H1 (cell line): ENCODE data around the gene KSR2. TPM values are rescaled to one million over a fixed set of nuclear protein-coding genes. Genes with fewer than 3 reads are reported as not detected.

Source experiments
- CTCF ChIA-PET: fragments of 300-600 bp; sonication (Branson Sonifier 250); formaldehyde crosslinking; loops from one replicate; lab custom pipeline; 2021; ENCODE audit not compliant: partially characterized antibody; lab: Charles Lee
- POLR2A ChIA-PET: fragments of 300-600 bp; sonication (Branson Sonifier 250); formaldehyde crosslinking; loops from one replicate; lab custom pipeline; 2021; ENCODE audit warnings: inconsistent platforms; ENCODE audit not compliant: partially characterized antibody; lab: Charles Lee
- DNase-seq, 2 experiments: peaks; one replicate each; pipeline versions ENCODE4 v3.0.0 to v3.0.0-alpha.2; 2010 to 2022; ENCODE audit warnings: low spot score in 2 of 2, low read depth in 1 of 2, mixed read lengths in 1 of 2
- FAIRE-seq: peaks from 2 replicates; lab custom pipeline; 2011; peaks lifted over from hg19 to GRCh38; lab: Jason Lieb, UNC
- H2AFZ ChIP-seq: 2 replicates; pipeline ENCODE4 v1.8.1; 2012; ENCODE audit warnings: low read length, inconsistent platforms
- H2AK5ac ChIP-seq: 2 replicates; pipeline ENCODE4 v1.6.1; 2013; ENCODE audit warnings: low read depth, low read length
- H2BK120ac ChIP-seq: replicated peaks from 2 replicates; pipeline ENCODE3; 2013; ENCODE audit warnings: low read depth, low read length, inconsistent platforms
- H2BK12ac ChIP-seq: 2 replicates; pipeline ENCODE4 v1.6.1; 2013; ENCODE audit warnings: low read depth, low read length
- H2BK15ac ChIP-seq: 2 replicates; pipeline ENCODE4 v1.6.1; 2013; ENCODE audit warnings: low read length
- H2BK20ac ChIP-seq: 2 replicates; pipeline ENCODE4 v1.6.1; 2013; ENCODE audit warnings: low read length
- H2BK5ac ChIP-seq: 2 replicates; pipeline ENCODE4 v1.6.1; 2013; ENCODE audit warnings: low read depth, low read length
- H3K14ac ChIP-seq: 2 replicates; pipeline ENCODE4 v1.6.1; 2013; ENCODE audit warnings: inconsistent platforms; ENCODE audit not compliant: insufficient read length
- H3K18ac ChIP-seq: 2 replicates; pipeline ENCODE4 v1.6.1; 2013; ENCODE audit warnings: low read length; ENCODE audit errors: extremely low read depth
- H3K23ac ChIP-seq: 2 replicates; pipeline ENCODE4 v1.6.1; 2013; ENCODE audit warnings: inconsistent platforms; ENCODE audit not compliant: insufficient read length
- H3K23me2 ChIP-seq: 2 replicates; pipeline ENCODE4 v1.6.1; 2013; ENCODE audit warnings: low read depth, low read length
- H3K27ac ChIP-seq: 2 replicates; pipeline ENCODE4 v1.6.1; 2011; ENCODE audit warnings: low read depth, low read length, inconsistent platforms
- H3K27me3 ChIP-seq, 4 experiments: replicated peaks in 1 of 4; 1 replicate in 1 of 4; 2 replicates in 3 of 4; pipeline versions ENCODE4 v1.6.1 to v1.8.1; 2011 to 2013; ENCODE audit warnings: low read length in 3 of 4, mild to moderate bottlenecking in 3 of 4, inconsistent platforms in 2 of 4, mixed read lengths in 2 of 4, moderate library complexity in 1 of 4; ENCODE audit not compliant: control insufficient read depth in 3 of 4, insufficient read depth in 3 of 4; ENCODE audit errors: extremely low read depth in 1 of 4
- H3K36me3 ChIP-seq, 4 experiments: 2 replicates each; pipeline versions ENCODE4 v1.6.1 to v1.8.1; 2011 to 2013; ENCODE audit warnings: mild to moderate bottlenecking in 4 of 4, low read length in 3 of 4, moderate library complexity in 2 of 4, control low read depth in 1 of 4, inconsistent platforms in 1 of 4; ENCODE audit not compliant: insufficient read depth in 4 of 4, control insufficient read depth in 2 of 4
- H3K4ac ChIP-seq: replicated peaks from 2 replicates; pipeline ENCODE3; 2013; ENCODE audit warnings: low read length, low read depth, mixed read lengths, inconsistent platforms; ENCODE audit not compliant: insufficient read length
- H3K4me1 ChIP-seq, 4 experiments: replicated peaks in 1 of 4; 1 replicate in 1 of 4; 2 replicates in 3 of 4; pipeline versions ENCODE4 v1.6.1 to v1.8.1; 2011 to 2013; ENCODE audit warnings: low read length in 3 of 4, inconsistent platforms in 2 of 4, mixed read lengths in 1 of 4; ENCODE audit not compliant: insufficient read depth in 4 of 4, control insufficient read depth in 3 of 4
- H3K4me2 ChIP-seq, 2 experiments: 2 replicates each; pipeline versions ENCODE4 v1.6.1 to v1.8.1; 2011 to 2013; ENCODE audit warnings: low read depth in 2 of 2, low read length in 2 of 2, control low read depth in 1 of 2, inconsistent platforms in 1 of 2, mild to moderate bottlenecking in 1 of 2; ENCODE audit not compliant: insufficient read depth in 1 of 2
- H3K4me3 ChIP-seq, 4 experiments: fragments of 200-600, 300-600 bp in 1 of 4; sonication (generic), shearing (Covaris generic), sonication (Bioruptor Twin) in 1 of 4; 2 replicates each; pipeline versions ENCODE4 v1.5.1 to v1.8.1; 2011 to 2016; ENCODE audit warnings: low read length in 4 of 4, low read depth in 3 of 4, control low read depth in 2 of 4, inconsistent platforms in 2 of 4, mild to moderate bottlenecking in 2 of 4, mixed read lengths in 1 of 4, moderate library complexity in 1 of 4; ENCODE audit not compliant: insufficient read depth in 2 of 4; ENCODE audit errors: extremely low read depth in 1 of 4
- H3K56ac ChIP-seq: replicated peaks from 2 replicates; pipeline ENCODE3; 2013; ENCODE audit warnings: low read depth, mild to moderate bottlenecking, mixed read lengths, low read length, inconsistent platforms; ENCODE audit not compliant: insufficient read length
- H3K79me1 ChIP-seq: 2 replicates; pipeline ENCODE4 v1.6.1; 2013; ENCODE audit warnings: low read depth, low read length, control low read depth
- H3K79me2 ChIP-seq, 2 experiments: 2 replicates each; pipeline versions ENCODE4 v1.6.1 to v1.8.1; 2012 to 2013; ENCODE audit warnings: low read length in 2 of 2, mild to moderate bottlenecking in 2 of 2, inconsistent platforms in 1 of 2; ENCODE audit not compliant: insufficient read depth in 2 of 2, control insufficient read depth in 1 of 2
- H3K9ac ChIP-seq, 4 experiments: replicated peaks in 1 of 4; 1 replicate in 1 of 4; 2 replicates in 3 of 4; pipeline versions ENCODE4 v1.6.1 to v1.8.1; 2011 to 2013; ENCODE audit warnings: low read depth in 3 of 4, low read length in 3 of 4, control low read depth in 2 of 4, mild to moderate bottlenecking in 2 of 4, moderate library complexity in 2 of 4, inconsistent platforms in 1 of 4; ENCODE audit errors: extremely low read depth in 1 of 4
- H3K9me3 ChIP-seq, 2 experiments: 2 replicates each; pipeline versions ENCODE4 v1.6.1 to v1.8.1; 2012 to 2013; ENCODE audit warnings: mild to moderate bottlenecking in 2 of 2, moderate library complexity in 2 of 2, control low read depth in 1 of 2, inconsistent platforms in 1 of 2, low read depth in 1 of 2, low read length in 1 of 2, mixed read lengths in 1 of 2; ENCODE audit not compliant: insufficient read depth in 2 of 2
- H4K20me1 ChIP-seq, 2 experiments: replicated peaks in 1 of 2; 2 replicates each; pipeline versions ENCODE3 to v1.8.1; 2011 to 2013; ENCODE audit warnings: inconsistent platforms in 2 of 2, low read length in 2 of 2, mild to moderate bottlenecking in 1 of 2; ENCODE audit not compliant: insufficient read depth in 2 of 2, control insufficient read depth in 1 of 2
- H4K5ac ChIP-seq: 2 replicates; pipeline ENCODE4 v1.6.1; 2013; ENCODE audit warnings: low read length, low read depth, mixed read lengths, inconsistent platforms; ENCODE audit not compliant: insufficient read length
- H4K8ac ChIP-seq: 2 replicates; pipeline ENCODE4 v1.8.0; 2013; ENCODE audit warnings: mild to moderate bottlenecking, moderate library complexity, low read length, inconsistent platforms; ENCODE audit not compliant: insufficient read depth; ENCODE audit errors: extremely low read depth
- H4K91ac ChIP-seq: replicated peaks from 2 replicates; pipeline ENCODE3; 2013; ENCODE audit warnings: low read length, mixed read lengths, inconsistent platforms; ENCODE audit not compliant: insufficient read length
- CEBPB ChIP-seq: IDR thresholded peaks from 2 replicates; pipeline ENCODE4 v1.6.1; 2012; ENCODE audit warnings: low read depth, low read length
- MAFK ChIP-seq: IDR thresholded peaks from 2 replicates; pipeline ENCODE4 v1.6.1; 2012; ENCODE audit warnings: low read depth, mild to moderate bottlenecking, improper control_type of control experiment, low read length
- MAX ChIP-seq: IDR thresholded peaks from 2 replicates; pipeline ENCODE4 v1.6.1; 2012; ENCODE audit warnings: inconsistent platforms
- RBBP5 ChIP-seq: IDR thresholded peaks from 2 replicates; pipeline ENCODE4 v1.7.1; 2012; ENCODE audit warnings: low read depth, mild to moderate bottlenecking, inconsistent platforms, low read length, moderate library complexity, borderline replicate concordance
- SAP30 ChIP-seq: fragments of 300-600 bp; sonication (generic); IDR thresholded peaks from 2 replicates; pipeline ENCODE4 v1.7.1; 2012; ENCODE audit warnings: low read length, moderate library complexity, mild to moderate bottlenecking, inconsistent platforms; ENCODE audit not compliant: insufficient read depth, insufficient replicate concordance
- TAF7 ChIP-seq: optimal IDR thresholded peaks from 2 replicates; pipeline ENCODE3; 2011; ENCODE audit warnings: low read depth, mild to moderate bottlenecking, inconsistent platforms, low read length, moderate library complexity, borderline replicate concordance
- WGBS, 2 experiments: shearing (Covaris generic) in 1 of 2; methylation state at CpG; one replicate each; pipeline versions ENCODE4 v1.1.6 to v1.1.7; 2013 to 2015; ENCODE audit warnings: low lambda C conversion rate in 2 of 2, mixed read lengths in 2 of 2, inconsistent platforms in 1 of 2, low coverage in 1 of 2, missing lambda C conversion rate in 1 of 2; ENCODE audit not compliant: insufficient replicate concordance in 2 of 2, insufficient coverage in 1 of 2, insufficient read length in 1 of 2; ENCODE audit errors: extremely low coverage in 1 of 2, missing lambda C conversion rate in 1 of 2; 5-methylcytosine and 5-hydroxymethylcytosine counted together
- polyA plus RNA-seq, 7 experiments: library from polyadenylated mRNA; depleted of rRNA in 3 of 7; stranded (reverse) in 5 of 7; unstranded in 2 of 7; fragments of >200 nt in 5 of 7; fragments of 200-250 nt in 2 of 7; gene quantifications; 1 replicate in 5 of 7; 2 replicates in 1 of 7; 4 replicates in 1 of 7; pipeline versions ENCODE4 v1.2.1 to v1.2.3, GENCODE V29; 2011 to 2013; ENCODE audit warnings: missing spikeins in 2 of 7, mixed read lengths in 2 of 7
- total RNA-seq: library from RNA; stranded (reverse); fragmentation: NEBNext Ultra II Directional; extraction: Animal tissue kit (Norgen Biotek cat#: 25700); gene quantifications from 2 replicates; pipeline ENCODE4 v1.2.1, GENCODE V29; 2021

KSR2 gene
- total and polyA plus RNA-seq, 2 of the 8 experiments (the other 6 are each of a cell fraction or from before 2014, with no cell fraction given) = 0.74 to 2.2 TPM

GRCh38 chr12:117595751-117596150 is 373.0 kb downstream of the KSR2 start:
- Histone ChIP-seq H2BK5ac (no peak overlapping the region), H2BK15ac (no peak overlapping the region), H3K27me3 (no peaks in the 10 kb centered on the region), H3K18ac (no peak overlapping the region), H4K91ac (no peak overlapping the region), H3K27ac (no peak overlapping the region), H3K4ac (no peak overlapping the region), H2AK5ac (no peak overlapping the region), H4K20me1 (no peaks in the 10 kb centered on the region), H4K8ac (no peak overlapping the region), H3K23ac (no peak overlapping the region), H2BK12ac (no peak overlapping the region), H3K9me3 (no peaks in the 10 kb centered on the region; a peak in 1 of 4 replicates), H3K56ac (no peak overlapping the region), H3K4me3 (no peak overlapping the region), H3K36me3 (no peaks in the 10 kb centered on the region), H2AFZ (no peak overlapping the region), H3K4me1 (peaks cover 0 to 4% (median 2%) of the 10 kb centered on the region in 4 experiments; a peak in 4 of 7 replicates), H2BK120ac (no peak overlapping the region), H3K4me2 (no peak overlapping the region), H2BK20ac (no peak overlapping the region), H3K79me1 (no peaks in the 10 kb centered on the region), H4K5ac (no peak overlapping the region), H3K79me2 (no peaks in the 10 kb centered on the region), H3K23me2 (no peaks in the 10 kb centered on the region; the same call in 1 of the 2 replicates), H3K9ac (no peak overlapping the region), H3K14ac (no peak overlapping the region)
- 88% methylated on average over 1 of the region's 1 CpG; no CpG with 5 or more reads in 1 of the 2 experiments for WGBS, 2 experiments
- DNase-seq (no peak), FAIRE-seq (no peak)
- ChIA-PET CTCF (interaction anchor here (1.2 kb wide), 1 partner anchor 76 kb away, joined by 3 read pairs; no protein-coding TSS in a partner anchor), POLR2A (no interaction called here)
- no peak for TF ChIP-seq TAF7
- no peak for TF ChIP-seq CEBPB
- no peak for TF ChIP-seq SAP30
- TF ChIP-seq MAFK = no peak
- no peak for TF ChIP-seq RBBP5
- TF ChIP-seq MAX = no peak
